Hematopoietic multipotent progenitor cell treated with erythropoietin and hydrocortisone succinate and interleukin-3 and kit ligand, for 15 days (in vitro differentiated cells): ENCODE data around the gene RPS6KA2.
"Not testable (repeated sequence)": the region's sequence is repeated elsewhere in the genome, so short reads cannot be mapped to it uniquely, and the experiment has no call there.

Experiments used
- DNase-seq: peaks from one replicate; pipeline ENCODE4 v3.0.0-alpha.2; 2015; ENCODE audit warnings: low spot score

The RPS6KA2 gene

DNA sequence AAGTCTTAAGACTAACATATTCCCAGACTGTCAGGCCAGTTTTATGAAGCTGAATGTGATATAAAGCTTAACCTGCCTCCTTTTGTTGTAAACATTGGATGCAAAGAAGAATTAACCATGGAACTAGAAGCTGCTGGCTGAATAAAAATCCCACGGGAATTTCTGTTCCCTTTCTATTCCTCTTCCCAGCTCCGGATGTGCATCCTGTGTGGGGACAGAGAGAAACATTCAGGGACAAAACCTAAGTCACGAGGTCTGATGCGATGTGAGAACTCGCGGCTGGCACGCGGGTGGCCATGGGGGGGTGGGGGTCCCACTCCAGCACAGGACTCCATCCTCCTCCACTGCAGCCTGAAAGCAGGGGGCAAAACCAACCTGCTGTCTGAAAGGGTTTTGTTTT, 72.7 kb downstream of the RPS6KA2 start:
- DNase-seq: no peak

DNA sequence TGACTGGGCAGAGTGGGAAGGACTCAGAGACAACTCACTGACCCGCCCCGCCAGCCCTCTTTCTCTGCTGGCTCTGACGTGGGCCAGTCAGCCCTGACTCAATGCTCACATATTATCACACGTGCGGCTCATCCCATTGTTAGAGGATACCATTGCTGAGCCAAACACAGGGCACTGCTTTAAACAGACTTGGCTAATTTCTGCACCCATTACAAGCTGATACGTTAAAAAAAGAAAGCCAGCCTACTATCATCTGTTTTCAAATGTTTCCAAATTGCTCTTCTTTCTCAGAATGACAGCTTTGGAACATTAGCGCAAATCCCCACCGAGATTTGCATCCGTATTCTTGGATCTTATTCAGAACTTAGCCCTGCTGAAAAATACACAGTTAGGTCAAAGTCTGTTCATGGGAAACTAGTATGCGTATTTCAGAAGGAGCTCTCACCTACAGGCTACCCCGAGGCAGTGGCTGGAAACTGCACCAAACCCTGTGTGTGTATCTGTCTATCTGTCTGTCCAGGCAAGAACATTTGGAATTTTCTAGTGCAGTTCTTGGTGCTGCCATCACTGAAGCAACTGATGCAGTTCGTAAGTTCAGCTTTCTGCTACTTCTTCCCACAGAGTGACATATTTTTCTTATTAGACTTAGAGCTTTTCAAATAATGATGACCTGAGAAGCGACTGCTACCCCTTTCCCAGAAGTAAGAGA, 73.3 kb downstream of the RPS6KA2 start:
- DNase-seq: no peak

- DNase-seq: no peak
These were observed 74.5 kb downstream of the RPS6KA2 start for GRCh38 chr6:166552600-166552999.

- no peak for DNase-seq
These were observed 75.1 kb downstream of the RPS6KA2 start for GRCh38 chr6:166551754-166552495.

GRCh38 chr6:166546653-166547052, 80.4 kb downstream of the RPS6KA2 start:
- DNase-seq: no peak

GRCh38 chr6:166545156-166546034, 81.7 kb downstream of the RPS6KA2 start:
- no peak for DNase-seq

DNA sequence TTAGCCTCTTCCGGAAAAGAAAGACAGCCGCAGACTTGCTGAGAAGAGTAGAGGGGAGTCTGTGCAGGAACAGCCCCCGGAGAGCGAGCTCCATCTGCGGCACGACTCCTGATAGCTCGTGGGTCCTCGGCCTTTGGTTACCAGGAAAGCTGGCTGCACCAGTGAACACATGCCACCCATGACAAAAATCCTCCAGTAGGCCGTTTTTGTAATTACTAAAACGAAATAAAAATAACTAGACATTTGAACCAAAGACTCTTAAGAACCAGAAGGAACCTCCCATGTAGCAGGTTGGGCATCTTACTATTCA, 82.8 kb downstream of the RPS6KA2 start:
- no peak for DNase-seq

- DNase-seq: no peak
These were observed 83.3 kb downstream of the RPS6KA2 start for GRCh38 chr6:166543603-166544295.

- no peak for DNase-seq
These were observed 84.5 kb downstream of the RPS6KA2 start for GRCh38 chr6:166542580-166542912.

- DNase-seq: no peak
These were observed 85.0 kb downstream of the RPS6KA2 start for GRCh38 chr6:166541876-166542579.

DNA sequence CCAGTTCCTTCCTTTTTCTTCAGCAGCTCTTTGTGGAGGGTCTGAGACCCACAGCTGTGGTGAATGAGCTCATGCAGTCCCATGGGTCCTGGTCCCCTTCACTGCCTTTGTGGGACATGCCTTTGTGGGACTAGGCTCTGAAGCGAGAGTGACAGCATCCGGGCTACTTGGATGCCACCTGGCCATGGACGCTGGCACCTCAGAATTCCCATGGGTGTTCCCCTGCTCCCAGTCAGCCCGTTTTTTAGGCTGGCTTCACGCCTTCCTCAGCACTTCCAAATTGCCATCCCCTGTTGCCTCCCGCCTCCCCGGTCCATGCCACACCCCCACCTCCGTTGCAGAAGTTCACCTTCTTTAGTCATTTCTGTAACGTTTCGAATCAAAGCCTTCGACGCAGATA, 85.7 kb downstream of the RPS6KA2 start:
- DNase-seq: no peak

- no peak for DNase-seq
These were observed 86.3 kb downstream of the RPS6KA2 start for GRCh38 chr6:166540631-166541331.

GRCh38 chr6:166539543-166539942, 87.5 kb downstream of the RPS6KA2 start:
- DNase-seq: no peak

GRCh38 chr6:166539011-166539385, 88.1 kb downstream of the RPS6KA2 start:
- DNase-seq: not testable (repeated sequence)

GRCh38 chr6:166538297-166539010, 88.6 kb downstream of the RPS6KA2 start:
- DNase-seq: no peak

GRCh38 chr6:166534658-166535406, 92.2 kb downstream of the RPS6KA2 start:
- DNase-seq: no peak

DNA sequence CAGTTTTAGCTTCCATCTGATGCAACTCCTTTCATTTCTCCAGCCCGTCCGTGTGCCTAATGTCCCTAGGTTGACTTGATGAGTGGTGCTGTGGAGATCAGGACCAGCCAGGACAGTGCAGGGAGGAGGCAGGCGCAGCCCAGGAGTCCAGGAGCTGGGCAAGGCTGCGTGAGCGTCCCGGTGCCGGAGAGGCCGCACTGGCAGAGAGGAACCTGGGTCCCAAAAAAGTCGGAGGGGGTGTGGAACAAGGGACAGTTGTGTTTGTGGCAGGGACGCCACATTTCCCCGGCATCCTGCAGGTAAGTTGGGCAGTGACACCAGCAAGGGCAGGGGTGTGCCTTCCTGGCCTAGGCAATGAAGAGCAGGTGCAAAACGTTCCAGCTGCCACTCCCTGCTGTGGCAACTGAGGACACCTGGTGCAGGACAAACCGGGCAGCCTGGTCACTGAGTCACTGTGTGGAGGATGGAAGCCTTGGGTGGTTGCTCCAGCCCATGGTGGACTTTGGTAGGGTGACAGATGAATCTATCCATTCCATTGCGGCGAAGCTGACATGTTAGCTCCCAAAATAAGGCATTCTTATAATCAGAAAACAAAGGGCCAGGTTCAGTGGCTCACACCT, 93.7 kb downstream of the RPS6KA2 start:
- DNase-seq: no peak

GRCh38 chr6:166532302-166532701, 94.7 kb downstream of the RPS6KA2 start:
- no peak for DNase-seq
